IPS-18a (cell line): ENCODE results near the gene FRMD7.

Experiments
- H3K27ac ChIP-seq: one replicate; pipeline ENCODE4 v1.5.1; 2013; ENCODE audit warnings: low read length
- H3K27me3 ChIP-seq: one replicate; pipeline ENCODE4 v1.6.1; 2013; ENCODE audit warnings: mild to moderate bottlenecking, low read length; ENCODE audit not compliant: control insufficient read depth, insufficient read depth
- H3K36me3 ChIP-seq: one replicate; pipeline ENCODE4 v1.6.1; 2013; ENCODE audit warnings: low read depth, low read length; ENCODE audit not compliant: control insufficient read depth
- H3K4me1 ChIP-seq: one replicate; pipeline ENCODE4 v1.6.1; 2013; ENCODE audit warnings: low read depth, low read length; ENCODE audit not compliant: control insufficient read depth
- H3K4me3 ChIP-seq: one replicate; pipeline ENCODE4 v1.5.1; 2013; ENCODE audit warnings: low read length
- H3K9ac ChIP-seq: one replicate; pipeline ENCODE4 v1.6.1; 2013; ENCODE audit warnings: mild to moderate bottlenecking, low read length, moderate library complexity
- H3K9me3 ChIP-seq: one replicate; pipeline ENCODE4 v1.6.1; 2013; ENCODE audit warnings: low read depth, low read length; ENCODE audit not compliant: control insufficient read depth

The FRMD7 gene

GRCh38 chrX:132092439-132093065 is 35.3 kb downstream of the FRMD7 start:
- H3K27me3 ChIP-seq = no peaks in the 10 kb centered on the region
- H3K9me3 ChIP-seq = no peaks in the 10 kb centered on the region
- H3K9ac ChIP-seq = no peak overlapping the region
- no peak overlapping the region for H3K4me3 ChIP-seq
- H3K36me3 ChIP-seq = no peaks in the 10 kb centered on the region
- no peak overlapping the region for H3K27ac ChIP-seq
- no peaks in the 10 kb centered on the region for H3K4me1 ChIP-seq

DNA sequence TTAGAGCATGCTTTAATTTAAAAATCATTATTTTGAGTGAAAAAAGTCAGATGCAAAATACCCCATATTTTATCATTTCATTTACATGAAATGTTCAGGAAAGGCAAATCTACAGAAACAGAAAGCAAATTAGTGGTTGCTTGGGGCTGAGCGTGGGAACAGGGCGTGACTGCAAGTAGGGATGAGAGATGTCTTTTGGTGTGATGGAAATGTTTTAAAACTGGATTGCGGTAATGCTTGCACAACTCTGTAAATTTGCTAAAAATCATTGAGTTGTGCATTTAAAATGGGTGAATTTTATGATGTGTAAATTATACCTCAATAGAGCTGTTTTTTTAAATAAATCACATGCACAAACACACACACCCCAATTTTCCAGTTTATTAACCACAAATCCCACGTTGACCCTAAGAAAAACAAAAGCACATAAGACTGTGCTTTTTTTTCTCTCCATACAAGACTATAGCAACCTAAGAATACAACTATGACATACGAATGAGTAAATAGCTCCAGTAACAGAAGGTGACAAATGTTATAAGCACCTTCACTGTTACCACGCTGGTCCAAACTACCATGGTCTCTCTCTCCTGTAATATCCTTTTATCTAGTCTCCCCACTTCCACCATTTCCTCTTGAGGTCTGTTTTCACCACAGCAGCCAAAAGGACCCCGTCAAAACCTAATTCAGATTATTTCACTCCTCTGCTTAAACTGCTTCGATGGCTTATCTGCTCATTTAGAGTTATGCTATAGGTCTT is 37.2 kb downstream of the FRMD7 start:
- H3K36me3 ChIP-seq = no peaks in the 10 kb centered on the region
- no peaks in the 10 kb centered on the region for H3K4me1 ChIP-seq

GRCh38 chrX:132088864-132089263 is 39.0 kb downstream of the FRMD7 start:
- Histone ChIP-seq H3K4me1 (no peaks in the 10 kb centered on the region), H3K9me3 (peaks cover 5% of the 10 kb centered on the region), H3K4me3 (no peak overlapping the region), H3K36me3 (no peaks in the 10 kb centered on the region), H3K27me3 (no peaks in the 10 kb centered on the region), H3K9ac (no peak overlapping the region), H3K27ac (no peak overlapping the region)

More for the DNA sequence above, 37.2 kb downstream of the FRMD7 start:
- H3K4me3 ChIP-seq = no peak overlapping the region
- no peak overlapping the region for H3K9ac ChIP-seq
- no peaks in the 10 kb centered on the region for H3K27me3 ChIP-seq
- H3K9me3 ChIP-seq = peaks cover 5% of the 10 kb centered on the region
- no peak overlapping the region for H3K27ac ChIP-seq

DNA sequence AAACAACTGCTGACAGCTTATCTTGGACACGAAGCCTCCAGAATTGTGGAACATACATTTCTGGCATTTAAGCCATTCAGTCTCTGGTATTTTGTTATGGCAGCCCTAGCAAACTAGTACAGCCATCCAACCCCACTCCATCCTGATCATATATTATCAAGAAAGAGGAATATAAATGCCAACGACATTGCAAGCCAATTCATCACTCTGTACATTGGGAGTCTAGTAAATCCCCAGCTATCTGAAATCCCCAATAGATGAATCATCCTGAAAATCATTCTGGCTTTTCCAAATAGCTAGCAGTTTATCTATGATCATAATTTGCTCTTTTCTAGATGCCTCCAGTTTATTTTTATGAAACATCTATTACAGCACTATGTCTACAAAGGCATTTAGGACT is 41.1 kb downstream of the FRMD7 start:
- Histone ChIP-seq H3K9me3 (peaks cover 5% of the 10 kb centered on the region), H3K27ac (no peak overlapping the region), H3K4me1 (no peaks in the 10 kb centered on the region), H3K27me3 (no peaks in the 10 kb centered on the region), H3K36me3 (no peaks in the 10 kb centered on the region), H3K4me3 (no peak overlapping the region), H3K9ac (no peak overlapping the region)

DNA sequence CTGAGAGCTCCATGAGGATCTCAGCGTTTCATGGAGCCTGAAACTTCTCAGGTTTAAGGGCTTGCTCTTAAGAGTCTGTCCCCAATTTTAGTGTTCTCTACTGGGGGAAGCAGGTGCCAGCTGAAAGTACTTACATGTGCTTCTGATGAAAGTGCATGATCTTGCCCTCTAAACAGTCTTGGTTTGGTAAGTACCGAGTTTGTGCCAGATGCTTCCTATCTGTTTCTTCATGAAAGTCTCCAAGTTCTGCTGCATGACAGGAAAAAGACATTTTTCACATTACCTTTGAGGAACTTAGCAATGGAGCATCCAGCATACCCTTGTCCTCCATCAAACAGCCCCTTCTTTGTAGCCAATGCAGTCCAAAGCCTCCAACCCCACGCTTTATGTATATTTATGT is 42.0 kb downstream of the FRMD7 start:
- Histone ChIP-seq H3K9me3 (peaks cover 5% of the 10 kb centered on the region), H3K4me1 (no peaks in the 10 kb centered on the region), H3K27ac (no peak overlapping the region), H3K36me3 (no peaks in the 10 kb centered on the region), H3K4me3 (no peak overlapping the region), H3K27me3 (no peaks in the 10 kb centered on the region), H3K9ac (no peak overlapping the region)

- H3K9ac ChIP-seq = no peak overlapping the region
- no peak overlapping the region for H3K4me3 ChIP-seq
- no peak overlapping the region for H3K27ac ChIP-seq
- no peaks in the 10 kb centered on the region for H3K27me3 ChIP-seq
- peaks cover 9% of the 10 kb centered on the region for H3K9me3 ChIP-seq
- no peaks in the 10 kb centered on the region for H3K4me1 ChIP-seq
- peaks cover 3% of the 10 kb centered on the region for H3K36me3 ChIP-seq
Observed at GRCh38 chrX:132077912-132078311, 49.9 kb downstream of the FRMD7 start.

GRCh38 chrX:132077414-132077813 is 50.4 kb downstream of the FRMD7 start:
- H3K4me3 ChIP-seq = no peak overlapping the region
- no peak overlapping the region for H3K27ac ChIP-seq
- no peak overlapping the region for H3K9ac ChIP-seq
- peaks cover 3% of the 10 kb centered on the region for H3K36me3 ChIP-seq
- H3K27me3 ChIP-seq = no peaks in the 10 kb centered on the region
- H3K9me3 ChIP-seq = peaks cover 9% of the 10 kb centered on the region
- no peaks in the 10 kb centered on the region for H3K4me1 ChIP-seq

DNA sequence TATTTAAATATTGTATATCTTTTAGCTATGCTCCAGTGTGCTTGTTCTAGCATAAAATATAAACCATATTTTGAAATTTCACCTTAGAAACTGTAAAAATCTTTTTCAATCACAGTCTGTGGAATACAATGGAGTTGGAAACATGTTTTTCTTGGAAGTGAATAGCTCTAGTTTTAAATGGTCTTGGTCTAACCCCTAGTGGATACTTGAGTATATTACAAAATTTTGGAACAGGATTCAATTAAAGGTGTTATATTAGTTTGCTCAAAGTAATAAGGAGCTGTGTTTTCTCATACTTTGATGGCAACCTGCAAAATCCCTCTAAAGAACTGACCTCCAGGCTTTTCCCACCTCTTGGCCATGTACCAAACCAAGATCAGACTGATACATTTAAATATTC is 56.6 kb downstream of the FRMD7 start:
- Histone ChIP-seq H3K36me3 (peaks cover 13% of the 10 kb centered on the region), H3K4me3 (no peak overlapping the region), H3K4me1 (no peaks in the 10 kb centered on the region), H3K27me3 (no peaks in the 10 kb centered on the region), H3K9ac (no peak overlapping the region), H3K27ac (no peak overlapping the region), H3K9me3 (peaks cover 5% of the 10 kb centered on the region)

DNA sequence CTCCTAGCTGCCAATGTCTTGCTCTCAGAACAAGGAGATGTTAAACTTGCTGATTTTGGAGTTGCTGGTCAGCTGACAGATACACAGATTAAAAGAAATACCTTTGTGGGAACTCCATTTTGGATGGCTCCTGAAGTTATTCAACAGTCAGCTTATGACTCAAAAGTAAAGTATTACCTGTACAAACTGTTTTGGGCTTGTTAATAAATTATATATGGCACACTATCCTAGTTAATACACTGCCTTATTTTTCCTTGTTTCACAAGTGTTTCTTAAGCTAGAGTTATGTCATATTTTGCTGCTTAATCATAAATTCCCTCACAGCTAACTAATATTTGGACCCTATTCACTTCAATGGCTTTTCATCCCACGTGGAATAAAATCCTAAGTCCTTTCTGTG is 59.4 kb downstream of the FRMD7 start:
- H3K36me3 ChIP-seq = peaks cover 10% of the 10 kb centered on the region
- H3K27me3 ChIP-seq = no peaks in the 10 kb centered on the region
- peaks cover 3% of the 10 kb centered on the region for H3K9me3 ChIP-seq
- no peak overlapping the region for H3K4me3 ChIP-seq
- no peak overlapping the region for H3K27ac ChIP-seq
- H3K4me1 ChIP-seq = no peaks in the 10 kb centered on the region
- H3K9ac ChIP-seq = no peak overlapping the region

DNA sequence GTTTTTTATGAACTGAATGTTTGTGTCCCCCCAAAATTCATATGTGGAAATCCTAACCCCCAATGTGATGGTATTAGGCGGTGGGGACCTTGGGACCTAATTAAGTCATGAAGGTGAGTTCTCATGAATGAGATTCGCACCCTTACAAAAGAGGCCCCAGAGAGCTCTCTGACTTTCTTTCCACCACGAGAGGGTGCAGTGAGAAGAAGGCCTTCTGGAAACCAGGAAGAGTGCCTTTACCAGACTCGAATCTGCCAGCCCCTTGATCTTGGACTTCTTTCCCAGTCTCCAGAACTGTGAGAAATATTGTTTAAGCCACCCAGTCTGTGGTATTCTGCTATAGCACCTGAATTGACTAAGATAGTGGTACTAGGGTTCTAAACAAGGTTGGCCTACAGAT is 64.0 kb downstream of the FRMD7 start:
- H3K27me3 ChIP-seq = no peaks in the 10 kb centered on the region
- peaks cover 4% of the 10 kb centered on the region for H3K36me3 ChIP-seq
- no peaks in the 10 kb centered on the region for H3K9me3 ChIP-seq
- no peak overlapping the region for H3K27ac ChIP-seq
- H3K9ac ChIP-seq = no peak overlapping the region
- no peaks in the 10 kb centered on the region for H3K4me1 ChIP-seq
- no peak overlapping the region for H3K4me3 ChIP-seq

GRCh38 chrX:132063334-132063733 is 64.5 kb downstream of the FRMD7 start:
- Histone ChIP-seq H3K27me3 (no peaks in the 10 kb centered on the region), H3K27ac (no peak overlapping the region), H3K9me3 (no peaks in the 10 kb centered on the region), H3K9ac (no peak overlapping the region), H3K4me3 (no peak overlapping the region), H3K4me1 (no peaks in the 10 kb centered on the region), H3K36me3 (peaks cover 4% of the 10 kb centered on the region)

- H3K9ac ChIP-seq = no peak overlapping the region
- H3K27me3 ChIP-seq = no peaks in the 10 kb centered on the region
- peaks cover 10% of the 10 kb centered on the region for H3K9me3 ChIP-seq
- no peaks in the 10 kb centered on the region for H3K36me3 ChIP-seq
- H3K4me1 ChIP-seq = no peaks in the 10 kb centered on the region
- H3K4me3 ChIP-seq = no peak overlapping the region
- no peak overlapping the region for H3K27ac ChIP-seq
Observed at GRCh38 chrX:132059973-132060540, 67.8 kb downstream of the FRMD7 start.
